GM18499 (cell line): Measurements from ENCODE around the gene PCYT1A.
"Not testable (repeated sequence)": the region's sequence is repeated elsewhere in the genome, so short reads cannot be mapped to it uniquely, and the experiment has no call there.

ENCODE experiments used
- ATAC-seq: cut with Tn5 transposase; IDR thresholded peaks from one replicate; pipeline ENCODE4 v1.9.1; 2021; ENCODE audit warnings: moderate number of reproducible peaks; ENCODE audit not compliant: insufficient read depth, unreplicated experiment

Gene PCYT1A

GRCh38 chr3:196287440-196288140, at the start of gene PCYT1A:
Gene PCYT1A (minus strand): TSS chr3:196287726. CDS start chr3:196270531, 17,195 bp downstream.
- no peak for ATAC-seq

GRCh38 chr3:196336319-196337145, 49.0 kb upstream of the PCYT1A start:
- ATAC-seq: no peak

- ATAC-seq: no peak
Observed at GRCh38 chr3:196335503-196335948, 48.0 kb upstream of the PCYT1A start.

DNA sequence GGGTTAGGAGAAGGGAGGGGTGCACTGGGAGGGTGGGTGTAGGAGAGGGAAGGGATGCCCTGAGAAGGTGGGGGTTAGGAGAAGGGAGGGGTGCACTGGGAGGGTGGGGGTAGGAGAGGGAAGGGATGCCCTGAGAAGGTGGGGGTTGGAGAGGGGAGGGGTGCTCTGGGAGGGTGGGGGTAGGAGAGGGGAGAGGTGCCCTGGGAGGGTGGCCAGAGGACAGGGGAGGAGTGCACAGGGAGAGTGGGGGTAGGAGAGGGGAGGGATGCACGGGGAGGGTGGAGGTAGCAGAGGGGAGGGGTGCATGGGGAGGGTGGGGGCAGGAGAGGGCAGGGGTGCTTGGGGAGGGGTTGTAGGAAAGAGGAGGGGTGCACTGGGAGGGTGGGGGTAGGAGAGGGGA, 47.5 kb upstream of the PCYT1A start:
- no peak for ATAC-seq

GRCh38 chr3:196332168-196332567, 44.6 kb upstream of the PCYT1A start:
- no peak for ATAC-seq

- no peak for ATAC-seq
Observed at GRCh38 chr3:196327405-196327804, 39.9 kb upstream of the PCYT1A start.

DNA sequence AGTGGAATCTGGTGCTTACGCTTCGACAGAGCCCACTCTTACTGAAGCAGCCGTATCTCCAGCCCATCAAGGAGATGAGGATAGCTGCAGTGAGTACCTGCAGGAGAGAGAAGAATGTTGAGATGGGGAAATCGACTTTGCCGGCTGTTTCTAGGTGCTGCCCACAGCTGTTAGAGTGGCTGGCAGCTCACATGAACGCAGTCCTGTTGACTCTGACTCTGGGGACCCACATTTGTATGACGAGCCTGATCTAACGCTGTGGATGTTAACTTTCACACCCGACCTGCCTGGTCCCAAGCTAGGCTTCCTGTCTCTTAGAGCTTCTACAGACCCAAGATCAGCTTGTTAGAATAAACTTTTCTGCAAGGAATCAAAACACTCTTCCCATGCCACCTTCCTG, 39.4 kb upstream of the PCYT1A start:
- no peak for ATAC-seq

- no peak for ATAC-seq
Observed at GRCh38 chr3:196323691-196324090, 36.2 kb upstream of the PCYT1A start.

GRCh38 chr3:196323016-196323415, 35.5 kb upstream of the PCYT1A start:
- no peak for ATAC-seq

GRCh38 chr3:196321162-196321561, 33.6 kb upstream of the PCYT1A start:
- no peak for ATAC-seq

- ATAC-seq: no peak
Observed at GRCh38 chr3:196320137-196320536, 32.6 kb upstream of the PCYT1A start.

GRCh38 chr3:196317687-196318467, 30.4 kb upstream of the PCYT1A start, which contains the start of gene DYNLT2B:
Gene DYNLT2B (minus strand): TSS chr3:196318240. CDS start chr3:196318152, 88 bp downstream.
- ATAC-seq: peak; percentile 49

- not testable (repeated sequence) for ATAC-seq
Observed at GRCh38 chr3:196316799-196317686, 29.5 kb upstream of the PCYT1A start.

DNA sequence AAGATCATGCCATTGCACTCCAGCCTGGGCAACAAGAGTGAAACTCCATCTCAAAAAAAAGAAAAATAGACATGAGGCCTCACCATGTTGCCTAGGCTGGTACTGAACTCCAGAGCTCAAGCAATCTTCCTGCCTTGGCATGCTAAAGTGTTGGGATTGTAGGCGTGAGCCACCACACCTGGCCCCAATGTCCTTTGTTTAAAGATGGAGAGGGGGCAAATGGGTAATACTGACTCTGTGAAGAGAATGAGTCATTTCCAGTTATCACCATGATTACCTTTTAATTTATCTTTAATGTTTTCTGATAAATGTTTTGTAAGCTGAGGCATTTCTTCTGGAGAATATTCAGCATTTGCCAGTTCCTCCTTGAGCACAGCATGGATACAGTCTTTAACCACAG, 28.3 kb upstream of the PCYT1A start:
- ATAC-seq: no peak

GRCh38 chr3:196314597-196314996, 27.1 kb upstream of the PCYT1A start:
- ATAC-seq: no peak

GRCh38 chr3:196314086-196314485, 26.6 kb upstream of the PCYT1A start:
- ATAC-seq: not testable (repeated sequence)

GRCh38 chr3:196302960-196303359, 15.4 kb upstream of the PCYT1A start:
- ATAC-seq: not testable (repeated sequence)

GRCh38 chr3:196302551-196302950, 15.0 kb upstream of the PCYT1A start:
- not testable (repeated sequence) for ATAC-seq

DNA sequence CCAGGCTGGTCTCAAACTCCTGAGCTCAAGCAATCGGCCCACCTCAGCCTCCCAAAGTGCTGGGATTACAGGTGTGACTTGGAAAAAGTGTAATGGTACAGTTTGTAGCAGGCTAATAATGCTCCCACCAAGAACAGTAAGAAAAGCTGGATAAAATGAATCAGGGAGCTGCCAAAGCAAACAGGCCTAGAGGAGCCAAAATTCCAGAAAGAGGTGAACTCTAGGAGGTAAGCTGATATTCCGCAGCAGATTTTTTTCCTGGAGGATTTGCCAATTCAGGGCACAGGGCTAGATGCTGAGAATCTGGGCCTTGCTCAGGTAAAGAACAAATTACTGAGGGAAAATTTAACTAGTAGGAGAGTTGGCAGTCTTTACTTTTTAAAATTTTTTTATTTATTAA, 11.0 kb upstream of the PCYT1A start:
- ATAC-seq: no peak
